HG03064 (cell line): ENCODE data around the gene DNAJB6.

Experiments
- ATAC-seq: cut with Tn5 transposase; IDR thresholded peaks from one replicate; pipeline ENCODE4 v1.9.1; 2021; ENCODE audit warnings: low read depth; ENCODE audit not compliant: unreplicated experiment

The DNAJB6 gene

DNA sequence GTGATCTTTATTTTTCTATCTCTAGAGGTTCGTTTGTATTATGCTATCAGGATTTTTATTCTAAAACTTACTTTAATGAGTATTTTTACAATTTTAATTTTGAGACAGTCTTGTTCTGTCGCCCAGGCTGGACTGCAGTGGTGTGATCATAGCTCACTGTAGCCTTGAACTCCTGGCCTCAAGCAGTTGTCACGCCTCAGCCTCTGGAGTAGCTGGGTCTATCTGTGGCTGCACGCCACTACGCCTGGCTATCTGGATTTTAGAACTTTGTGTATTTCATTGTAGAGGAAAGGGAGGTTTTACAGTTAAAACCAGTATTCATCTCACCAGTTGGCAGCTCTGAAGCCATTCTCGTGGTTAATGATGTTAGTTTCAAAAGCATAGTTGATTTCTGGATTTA, 25.9 kb downstream of the DNAJB6 start:
- no peak for ATAC-seq

DNA sequence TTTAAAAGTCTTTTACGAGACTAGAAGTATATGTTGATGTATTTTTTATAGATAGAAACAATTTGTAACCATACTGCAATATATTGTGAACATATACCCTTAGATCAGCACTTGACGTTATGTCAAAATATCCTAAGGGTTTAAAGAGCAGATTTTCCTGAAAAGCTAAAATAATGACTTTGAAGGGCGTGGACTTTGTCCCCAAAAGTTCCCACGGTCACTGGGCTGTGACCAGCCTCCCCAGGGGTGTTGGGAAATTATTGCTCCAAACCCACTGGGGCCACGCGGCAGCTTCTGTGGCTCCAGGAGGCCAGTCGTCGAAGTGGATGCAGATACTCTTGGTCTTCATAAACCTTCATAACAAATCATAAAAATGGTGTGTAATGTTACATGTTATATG, 29.9 kb downstream of the DNAJB6 start:
- no peak for ATAC-seq

- ATAC-seq = no peak
Observed at GRCh38 chr7:157368955-157369354, 32.2 kb downstream of the DNAJB6 start.

DNA sequence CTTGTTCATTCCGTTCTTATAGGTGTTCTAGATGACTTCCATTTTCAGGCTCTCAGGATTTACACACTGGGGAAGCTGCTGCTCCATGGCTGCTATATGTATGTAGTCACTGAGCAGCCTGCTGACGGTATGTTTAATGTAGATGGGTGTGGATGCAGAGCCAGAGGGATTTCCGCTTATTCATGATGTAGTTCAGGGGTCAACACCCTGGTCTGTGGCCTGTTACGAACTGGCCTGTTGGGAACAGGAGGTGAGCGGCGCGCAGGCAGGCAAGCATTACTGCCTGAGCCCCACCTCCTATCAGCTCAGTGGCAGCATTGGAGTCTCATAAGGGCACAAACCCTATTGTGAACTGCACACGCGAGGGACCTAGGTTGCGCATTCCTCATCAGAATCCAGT, 33.9 kb downstream of the DNAJB6 start:
- ATAC-seq = no peak

GRCh38 chr7:157371296-157371695, 34.5 kb downstream of the DNAJB6 start:
- ATAC-seq = no peak

- ATAC-seq = no peak
Observed at GRCh38 chr7:157372300-157373232, 35.8 kb downstream of the DNAJB6 start.

DNA sequence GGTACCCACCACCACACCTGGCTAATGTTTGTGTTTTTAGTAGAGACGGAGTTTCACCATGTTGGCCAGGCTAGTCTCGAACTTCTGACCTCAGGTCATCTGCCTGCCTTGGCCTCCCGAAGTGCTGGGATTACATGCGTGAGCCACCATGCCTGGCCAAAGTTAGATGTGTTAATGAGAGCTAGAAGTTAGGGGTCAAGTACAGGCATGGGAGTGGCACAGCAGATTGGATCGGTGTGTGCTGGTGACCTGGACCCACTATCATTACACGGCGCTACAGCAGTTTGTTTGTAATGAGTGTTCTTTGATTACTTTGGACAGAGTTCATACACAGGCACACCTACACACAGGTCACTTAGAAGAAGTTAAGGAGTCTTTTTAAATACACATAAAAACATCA, 36.7 kb downstream of the DNAJB6 start:
- no peak for ATAC-seq

- ATAC-seq = no peak
Observed at GRCh38 chr7:157375410-157375809, 38.6 kb downstream of the DNAJB6 start.

GRCh38 chr7:157377436-157378124, 40.8 kb downstream of the DNAJB6 start:
- ATAC-seq = no peak

- no peak for ATAC-seq
Observed at GRCh38 chr7:157378390-157378789, 41.6 kb downstream of the DNAJB6 start.

DNA sequence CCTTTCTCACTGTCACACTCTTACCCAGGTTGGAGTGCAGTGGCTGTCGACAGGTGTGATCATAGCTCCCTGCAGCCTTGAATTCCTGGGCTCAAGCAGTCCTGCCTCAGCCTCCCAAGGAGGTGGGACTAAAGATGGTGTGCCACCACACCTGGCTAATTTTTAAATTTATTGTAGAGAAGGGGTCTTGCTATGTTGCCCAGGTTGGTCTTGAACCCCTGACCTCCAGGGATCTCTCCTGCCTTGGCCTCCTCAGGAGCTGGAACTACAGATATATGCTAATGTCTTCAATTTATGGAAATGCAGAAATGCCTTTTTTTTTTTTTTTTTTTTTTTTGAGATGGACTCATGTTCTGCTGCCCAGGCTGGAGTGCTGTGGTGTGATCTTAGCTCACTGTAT, 42.7 kb downstream of the DNAJB6 start:
- no peak for ATAC-seq

GRCh38 chr7:157380416-157380815, 43.6 kb downstream of the DNAJB6 start:
- no peak for ATAC-seq

DNA sequence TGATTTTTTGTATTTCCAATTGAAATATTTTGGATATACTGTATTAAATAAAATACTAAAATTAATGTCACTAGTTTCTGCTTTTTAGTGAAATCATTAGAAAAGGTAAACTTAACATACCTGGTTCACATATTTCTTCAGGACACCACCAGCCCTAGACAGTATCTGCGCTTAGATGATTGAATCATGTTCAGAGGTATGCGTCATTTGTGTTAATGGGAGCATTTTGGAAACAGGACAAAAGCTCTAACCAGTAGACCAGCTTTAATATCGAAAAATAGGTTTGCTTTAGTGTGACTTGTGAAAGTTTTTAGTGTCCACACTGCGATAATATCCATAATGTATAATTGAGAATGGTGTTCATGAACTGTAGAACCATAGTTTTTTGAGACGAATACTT, 47.1 kb downstream of the DNAJB6 start:
- no peak for ATAC-seq

DNA sequence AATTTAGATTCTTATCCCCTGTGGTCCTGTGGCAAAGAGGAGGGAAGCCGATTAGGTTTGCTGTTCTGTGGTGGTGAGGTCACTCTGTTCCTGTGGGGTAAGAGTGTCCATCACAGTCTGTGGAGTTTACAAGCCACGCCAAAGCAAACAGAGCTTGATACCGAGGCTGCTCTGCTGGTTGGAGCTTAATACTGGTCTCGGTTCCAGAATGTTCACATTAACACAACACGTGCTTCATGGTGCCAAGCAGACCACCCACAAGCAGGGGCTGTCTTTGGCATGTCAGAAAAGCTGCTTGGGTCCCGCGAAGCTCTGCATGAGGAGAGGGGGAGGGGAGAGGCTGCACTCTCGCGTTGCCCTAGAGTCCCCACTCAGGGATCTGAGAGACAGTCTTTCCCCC, 47.5 kb downstream of the DNAJB6 start:
- ATAC-seq = no peak

DNA sequence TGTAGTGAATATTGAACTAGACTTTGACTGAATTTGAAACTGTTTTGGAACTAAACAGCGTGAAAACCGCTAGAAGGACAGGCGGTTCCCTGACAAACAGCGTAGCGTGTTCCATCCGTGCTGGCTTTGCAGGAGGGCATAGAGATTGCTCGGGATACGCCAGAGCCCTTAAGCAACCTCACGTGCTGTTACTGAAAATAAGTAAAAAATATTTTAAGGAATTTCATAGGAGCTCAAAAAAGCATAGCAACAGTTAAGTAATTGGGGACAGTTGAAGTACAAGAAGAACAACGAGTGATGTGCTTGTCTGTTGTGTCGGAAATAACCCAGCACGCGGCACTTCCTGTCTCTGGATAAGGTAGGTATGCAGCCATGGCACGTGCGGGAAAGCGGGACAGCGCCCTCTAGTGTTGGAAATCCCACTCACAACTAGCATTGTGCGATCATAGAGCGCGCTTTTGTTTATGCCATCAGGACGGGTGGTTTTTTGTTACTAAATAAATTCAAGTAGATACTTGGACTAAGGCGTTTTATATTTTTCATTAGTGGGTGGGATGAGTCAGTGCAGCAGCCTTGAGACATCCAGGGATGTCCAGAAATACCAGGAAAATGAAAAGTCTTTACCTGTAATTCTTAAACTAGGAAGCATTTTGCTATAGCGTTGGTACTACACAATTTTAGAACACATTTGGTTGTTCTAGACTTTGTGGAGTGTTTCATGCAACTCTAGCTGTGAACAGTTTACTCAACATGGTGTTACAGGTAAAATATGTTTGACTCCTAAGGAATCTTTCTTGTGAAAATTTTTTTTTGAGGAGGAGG, 50.4 kb downstream of the DNAJB6 start:
- ATAC-seq = peak; percentile 80

DNA sequence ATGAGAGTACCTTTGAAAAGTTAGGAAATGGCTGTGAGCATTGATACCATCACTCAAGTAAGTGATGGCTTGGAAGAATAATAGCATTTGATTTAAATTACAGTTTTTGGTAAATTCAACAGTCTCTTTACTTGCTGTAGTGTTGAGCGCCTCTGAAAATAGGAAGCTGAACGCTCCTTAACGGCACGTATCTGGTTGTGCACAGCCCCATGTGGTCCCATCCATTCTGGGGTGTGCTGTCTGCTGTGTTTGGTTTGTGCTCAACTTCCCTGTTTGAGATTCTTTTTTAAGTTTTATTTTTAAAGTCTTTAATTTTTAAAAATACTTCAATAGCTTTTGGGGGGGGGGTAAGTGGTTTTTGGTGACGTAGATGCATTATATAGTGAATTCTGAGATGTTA, 51.5 kb downstream of the DNAJB6 start:
- ATAC-seq = no peak

GRCh38 chr7:157389951-157390730, 53.3 kb downstream of the DNAJB6 start:
- ATAC-seq = no peak

DNA sequence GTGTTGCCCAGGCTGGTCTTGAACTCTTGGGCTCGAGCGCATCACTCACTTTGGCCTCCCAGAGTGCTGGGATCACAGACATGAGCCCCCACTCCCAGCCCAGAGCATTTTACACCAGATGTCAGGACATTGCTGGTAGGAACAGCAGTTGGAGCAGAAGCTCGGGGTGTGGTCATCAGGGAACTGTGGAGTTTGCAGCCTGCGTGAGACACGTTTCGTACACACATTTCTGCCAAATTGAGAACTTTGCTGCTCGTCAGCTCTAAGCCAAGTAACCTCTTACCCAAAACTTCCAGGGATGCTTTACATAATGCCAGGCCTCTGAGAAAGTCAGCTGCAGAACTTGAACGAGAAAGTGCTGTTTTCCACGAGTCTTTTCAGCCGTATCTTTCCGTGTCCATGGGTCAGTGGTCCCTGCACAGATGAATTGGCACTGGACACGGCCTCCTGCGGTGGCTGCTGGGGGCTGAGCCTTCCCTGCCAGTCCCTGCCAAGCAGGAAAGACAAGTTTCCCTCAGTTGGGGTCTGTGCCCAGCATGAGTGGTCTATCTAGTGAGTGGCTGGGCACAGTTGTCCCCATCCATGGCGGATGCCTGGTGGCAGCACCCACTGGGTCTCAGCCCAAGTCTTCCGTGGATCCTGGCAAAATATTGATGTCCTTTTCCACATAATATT, 54.4 kb downstream of the DNAJB6 start:
- no peak for ATAC-seq

DNA sequence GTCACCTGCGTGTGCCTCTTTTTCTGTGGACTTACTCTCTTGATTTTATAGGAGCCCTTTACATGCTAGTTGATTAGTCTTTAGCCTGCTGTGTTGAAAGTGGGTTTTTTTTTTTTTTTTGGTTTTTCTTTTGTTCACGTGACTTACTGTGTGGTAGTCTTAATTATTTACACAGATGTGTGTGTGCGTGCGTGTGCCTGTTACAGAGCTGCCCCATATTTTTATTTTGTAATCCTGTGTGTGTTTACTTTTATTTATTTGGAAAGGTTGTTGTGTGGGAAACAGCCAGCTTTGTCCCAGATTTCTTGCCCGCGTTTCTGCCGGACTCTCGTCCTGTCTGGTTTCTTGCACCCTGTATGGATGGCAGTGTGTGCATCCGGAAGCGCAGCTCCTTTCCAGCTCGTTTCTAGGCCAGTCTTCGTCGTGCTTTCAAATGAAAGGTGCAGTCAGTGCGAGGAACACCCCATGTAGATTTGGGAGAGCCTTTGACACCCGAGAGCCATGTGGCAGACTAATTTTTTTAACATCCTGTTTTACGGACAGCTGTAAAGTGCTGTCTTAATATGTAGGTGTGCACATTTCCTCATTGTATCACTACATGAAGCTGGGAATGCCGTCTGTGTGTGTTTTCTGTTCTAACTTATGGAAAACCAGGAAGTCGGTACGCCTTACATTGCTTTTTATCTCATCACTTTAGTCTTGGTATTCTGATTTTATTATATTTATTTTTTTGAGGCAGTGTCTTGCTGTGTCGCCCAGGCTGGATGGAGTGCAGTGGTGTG, 55.6 kb downstream of the DNAJB6 start:
- ATAC-seq = no peak
